Measurements from ENCODE around the gene SNHG17. TPM values are rescaled to one million over a fixed set of nuclear protein-coding genes. Genes with fewer than 3 reads are reported as not detected.

Gene SNHG17
- total RNA-seq, 2 donors from 2014 or later: 36.7 to 45.9 TPM

GRCh38 chr20:38373231-38373867 lies 61.8 kb downstream of the SNHG17 start:
- Mint-ChIP-seq H3K27ac (no peak overlapping the region), H3K36me3 (ENCODE audit: low read depth) (no peaks in the 10 kb centered on the region), H3K9me3 (peaks cover 3% of the 10 kb centered on the region), H3K4me3 (no peak overlapping the region), H3K27me3 (ENCODE audit: insufficient read depth) (peaks cover 4% of the 10 kb centered on the region), H3K4me1 (peaks cover 4% of the 10 kb centered on the region)
- no peaks in the 10 kb centered on the region for H3K4me1 ChIP-seq (ENCODE audit: control insufficient read depth, insufficient read depth, low read length)
- WGBS, 2 experiments (ENCODE audit: insufficient coverage in 1 of 2, insufficient read length in 1 of 2): 67 to 86% methylated on average over 3 to 7 of the region's 7 CpGs
- no peak overlapping the region for H3K27ac ChIP-seq (ENCODE audit: low read depth, low read length)
- H3K27me3 ChIP-seq (ENCODE audit: control insufficient read depth, insufficient read depth, low read length, poor library complexity, severe bottlenecking): no peaks in the 10 kb centered on the region
- DNase-seq: no peak
- H3K36me3 ChIP-seq (ENCODE audit: control insufficient read depth, insufficient read depth, low read length): no peaks in the 10 kb centered on the region
- no peaks in the 10 kb centered on the region for H3K9me3 ChIP-seq (ENCODE audit: control insufficient read depth, low read length)
- H3K4me3 ChIP-seq (ENCODE audit: low read length): no peak overlapping the region
- no peak for TF ChIP-seq CTCF (conservative IDR thresholded peaks at IDR 0.05)
- no peak overlapping the region for H3K9ac ChIP-seq (ENCODE audit: extremely low read depth, low read length, poor library complexity, severe bottlenecking)

- Histone ChIP-seq H3K27ac (ENCODE audit: low read depth, low read length) (no peak overlapping the region), H3K9me3 (ENCODE audit: control insufficient read depth, low read length) (no peaks in the 10 kb centered on the region), H3K9ac (ENCODE audit: extremely low read depth, low read length, poor library complexity, severe bottlenecking) (no peak overlapping the region), H3K4me3 (ENCODE audit: low read length) (no peak overlapping the region), H3K4me1 (ENCODE audit: control insufficient read depth, insufficient read depth, low read length) (no peaks in the 10 kb centered on the region), H3K27me3 (ENCODE audit: control insufficient read depth, insufficient read depth, low read length, poor library complexity, severe bottlenecking) (no peaks in the 10 kb centered on the region), H3K36me3 (ENCODE audit: control insufficient read depth, insufficient read depth, low read length) (no peaks in the 10 kb centered on the region)
- Mint-ChIP-seq H3K4me3 (no peak overlapping the region), H3K9me3 (peaks cover 3% of the 10 kb centered on the region), H3K27ac (no peak overlapping the region), H3K36me3 (ENCODE audit: low read depth) (no peaks in the 10 kb centered on the region), H3K4me1 (peaks cover 4% of the 10 kb centered on the region), H3K27me3 (ENCODE audit: insufficient read depth) (peaks cover 4% of the 10 kb centered on the region)
- TF ChIP-seq CTCF (conservative IDR thresholded peaks at IDR 0.05): no peak
- DNase-seq: no peak
- 91 to 100% methylated on average over 1 to 5 of the region's 5 CpGs for WGBS, 2 experiments (ENCODE audit: insufficient coverage in 1 of 2, insufficient read length in 1 of 2)
These were observed 62.3 kb downstream of the SNHG17 start for GRCh38 chr20:38372806-38373205.

Other genes starting within 250 kb of the SNHG17 start
- not detected for gene KIAA1755, start 174.6 kb downstream of the SNHG17 start, total RNA-seq
- not detected for gene BPI, start 131.2 kb downstream of the SNHG17 start, total RNA-seq
- under 1 TPM in 1 of 2 donors, not detected in 1; 0.18 TPM for gene LBP, start 88.8 kb downstream of the SNHG17 start, total RNA-seq
- 10 to 100 TPM; 38.3 to 45.5 TPM for gene RALGAPB, start 37.5 kb upstream of the SNHG17 start, total RNA-seq
- not detected for gene ADIG, start 145.9 kb upstream of the SNHG17 start, total RNA-seq
- 10 to 100 TPM in 1 of 2 donors, 1 to 10 TPM in 1; 5.5 to 18.5 TPM for gene ARHGAP40, start 166.5 kb upstream of the SNHG17 start, total RNA-seq

All from endodermal cell (in vitro differentiated cells).